K562 treated with DMSO at 1 percent for 12 hours (cell line): ENCODE measurements around the gene AFTPH. TPM values are rescaled to one million over a fixed set of nuclear protein-coding genes. Genes with fewer than 3 reads are reported as not detected.

Experiments used
- total RNA-seq: library from RNA; unstranded; fragments of 300-600 nt; gene quantifications from 2 replicates; pipeline ENCODE4 v1.2.3, GENCODE V29; 2022; ENCODE audit not compliant: insufficient read depth

AFTPH gene
- 7.5 and 18.9 TPM in 2 replicates for total RNA-seq

DNA sequence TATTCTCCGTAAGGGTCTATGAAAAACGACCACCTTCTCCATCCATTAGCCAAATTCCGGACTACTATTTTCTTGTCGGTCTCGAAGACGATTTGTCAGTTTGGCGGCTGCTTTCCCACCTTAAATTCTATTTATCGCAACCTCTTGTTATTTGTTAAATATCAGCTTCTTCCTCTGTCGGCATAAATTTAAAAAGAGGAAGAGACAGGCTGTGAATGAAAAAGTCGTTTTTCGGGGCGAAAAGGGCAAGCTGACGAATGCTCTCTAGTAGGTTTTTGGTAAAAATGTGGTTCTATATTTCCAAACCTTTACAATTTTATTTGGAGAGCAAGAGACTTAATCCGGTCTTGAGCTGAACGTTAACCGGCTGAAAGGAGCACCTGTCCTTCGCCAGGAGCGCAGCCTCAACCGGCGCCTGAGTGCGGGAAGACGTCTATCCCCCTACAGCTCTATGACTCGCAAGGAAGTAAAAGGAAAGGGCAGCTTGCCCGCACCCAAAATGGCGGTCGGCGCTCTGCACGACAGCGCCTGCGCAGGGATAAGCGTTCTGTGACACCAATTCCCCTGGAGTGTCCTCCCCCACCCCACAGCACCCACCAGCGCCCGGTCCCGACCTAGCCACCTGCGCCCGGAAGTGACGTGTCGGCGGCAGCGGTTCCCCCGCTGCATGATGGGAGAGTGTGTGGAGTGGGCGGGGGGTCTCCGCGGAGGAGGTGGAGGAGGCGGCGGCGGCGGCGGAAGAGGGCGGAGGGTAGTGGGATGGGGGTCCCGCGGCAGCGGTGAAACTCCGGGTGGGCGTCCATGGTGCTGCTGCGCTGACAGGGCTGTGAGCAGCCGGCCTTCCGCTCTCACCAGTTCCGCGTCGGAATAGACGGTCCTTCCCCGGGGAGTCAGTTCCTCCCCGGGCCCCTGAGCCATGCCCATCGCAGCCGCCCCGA, at the start of gene AFTPH:
AFTPH (plus strand) TSS at position 663 of the 938 bp plus-strand sequence. CDS start 27,147 bp downstream, outside the sequence.

Other genes with a start within 250 kb of the AFTPH start
- gene LGALSL, start 70.2 kb upstream of the AFTPH start, total RNA-seq, result not detected in 2 replicates
- gene SERTAD2, start 129.6 kb downstream of the AFTPH start, total RNA-seq, result 9.0 and 16.4 TPM in 2 replicates